Activated T-cell treated with anti-CD3 and anti-CD28 coated beads, Interleukin-2, amount 50 U/mL, for 4 hours (primary cell): Measurements from ENCODE around the gene SORCS2. TPM values are rescaled to one million over a fixed set of nuclear protein-coding genes. Genes with fewer than 3 reads are reported as not detected.

Experiments used
- ATAC-seq, 2 donors: fragments of 200-7000 bp; cut with Tn5 transposase; one replicate each; pipeline ENCODE4 v1.10.0; 2021
- DNase-seq: peaks from one replicate; pipeline ENCODE4 v3.0.0-alpha.2; 2020
- H3K27me3 Mint-ChIP-seq: one replicate; pipeline ENCODE4 v1.8.0; 2021; ENCODE audit warnings: low read depth, mixed read lengths
- H3K36me3 Mint-ChIP-seq: one replicate; pipeline ENCODE4 v1.8.0; 2022; ENCODE audit warnings: mixed read lengths; ENCODE audit not compliant: insufficient read depth
- H3K4me1 Mint-ChIP-seq: one replicate; pipeline ENCODE4 v1.8.0; 2021; ENCODE audit warnings: low read depth, mixed read lengths
- H3K4me3 Mint-ChIP-seq: one replicate; pipeline ENCODE4 v1.8.0; 2021; ENCODE audit warnings: mild to moderate bottlenecking, moderate library complexity, mixed read lengths
- H3K9me3 Mint-ChIP-seq: one replicate; pipeline ENCODE4 v1.8.0; 2021; ENCODE audit warnings: mixed read lengths
- total RNA-seq, 3 donors: library from RNA; stranded (reverse); gene quantifications; one replicate each; pipeline ENCODE4 v1.2.1, GENCODE V29; 2021

Gene SORCS2
- total RNA-seq, 3 donors from 2014 or later = 0.18 to 0.43 TPM; not detected in 1

- H3K27me3 Mint-ChIP-seq = no peaks in the 10 kb centered on the region
- H3K36me3 Mint-ChIP-seq = no peaks in the 10 kb centered on the region
- H3K4me3 Mint-ChIP-seq = no peak overlapping the region
- DNase-seq (no peak), ATAC-seq (no peak)
- peaks cover 29% of the 10 kb centered on the region for H3K4me1 Mint-ChIP-seq
- no peaks in the 10 kb centered on the region for H3K9me3 Mint-ChIP-seq
Measured at GRCh38 chr4:7762376-7763030, 570.2 kb downstream of the SORCS2 start.

- H3K36me3 Mint-ChIP-seq = no peaks in the 10 kb centered on the region
- H3K9me3 Mint-ChIP-seq = no peaks in the 10 kb centered on the region
- DNase-seq (no peak), ATAC-seq (no peak)
- H3K27me3 Mint-ChIP-seq = no peaks in the 10 kb centered on the region
- H3K4me1 Mint-ChIP-seq = peaks cover 25% of the 10 kb centered on the region
- no peak overlapping the region for H3K4me3 Mint-ChIP-seq
Measured at GRCh38 chr4:7763106-7763505, 570.8 kb downstream of the SORCS2 start.

- H3K4me3 Mint-ChIP-seq = no peak overlapping the region
- no peak for DNase-seq
- H3K9me3 Mint-ChIP-seq = no peaks in the 10 kb centered on the region
- H3K4me1 Mint-ChIP-seq = peaks cover 20% of the 10 kb centered on the region
- no peaks in the 10 kb centered on the region for H3K36me3 Mint-ChIP-seq
- H3K27me3 Mint-ChIP-seq = no peaks in the 10 kb centered on the region
- no peak for ATAC-seq
Measured at GRCh38 chr4:7763788-7764187, 571.5 kb downstream of the SORCS2 start.

GRCh38 chr4:7764466-7764865 is 572.1 kb downstream of the SORCS2 start:
- peaks cover 14% of the 10 kb centered on the region for H3K4me1 Mint-ChIP-seq
- H3K36me3 Mint-ChIP-seq = no peaks in the 10 kb centered on the region
- ATAC-seq (no peak), DNase-seq (no peak)
- H3K27me3 Mint-ChIP-seq = no peaks in the 10 kb centered on the region
- H3K4me3 Mint-ChIP-seq = no peak overlapping the region
- no peaks in the 10 kb centered on the region for H3K9me3 Mint-ChIP-seq

GRCh38 chr4:7765666-7766065 is 573.3 kb downstream of the SORCS2 start:
- no peaks in the 10 kb centered on the region for H3K9me3 Mint-ChIP-seq
- peaks cover 16% of the 10 kb centered on the region for H3K4me1 Mint-ChIP-seq
- no peaks in the 10 kb centered on the region for H3K27me3 Mint-ChIP-seq
- no peaks in the 10 kb centered on the region for H3K36me3 Mint-ChIP-seq
- ATAC-seq = no peak
- DNase-seq = no peak
- no peak overlapping the region for H3K4me3 Mint-ChIP-seq

- Mint-ChIP-seq H3K4me3 (no peak overlapping the region), H3K27me3 (no peaks in the 10 kb centered on the region), H3K36me3 (peaks cover 3% of the 10 kb centered on the region), H3K9me3 (no peaks in the 10 kb centered on the region), H3K4me1 (peaks cover 21% of the 10 kb centered on the region)
- ATAC-seq (no peak), DNase-seq (no peak)
Measured at GRCh38 chr4:7766086-7766485, 573.7 kb downstream of the SORCS2 start.

GRCh38 chr4:7766661-7767345 is 574.5 kb downstream of the SORCS2 start:
- DNase-seq = no peak
- Mint-ChIP-seq H3K4me1 (peaks cover 21% of the 10 kb centered on the region), H3K9me3 (no peaks in the 10 kb centered on the region), H3K4me3 (no peak overlapping the region), H3K27me3 (no peaks in the 10 kb centered on the region), H3K36me3 (peaks cover 8% of the 10 kb centered on the region)
- ATAC-seq = no peak

GRCh38 chr4:7767526-7767925 is 575.2 kb downstream of the SORCS2 start:
- DNase-seq (no peak), ATAC-seq (no peak)
- Mint-ChIP-seq H3K27me3 (no peaks in the 10 kb centered on the region), H3K36me3 (peaks cover 10% of the 10 kb centered on the region), H3K9me3 (no peaks in the 10 kb centered on the region), H3K4me3 (no peak overlapping the region), H3K4me1 (peaks cover 25% of the 10 kb centered on the region)

- Mint-ChIP-seq H3K36me3 (peaks cover 10% of the 10 kb centered on the region), H3K4me1 (peaks cover 26% of the 10 kb centered on the region), H3K4me3 (no peak overlapping the region), H3K27me3 (no peaks in the 10 kb centered on the region), H3K9me3 (no peaks in the 10 kb centered on the region)
- no peak for ATAC-seq
- no peak for DNase-seq
Measured at GRCh38 chr4:7767966-7768365, 575.6 kb downstream of the SORCS2 start.

- Mint-ChIP-seq H3K9me3 (no peaks in the 10 kb centered on the region), H3K4me1 (peaks cover 26% of the 10 kb centered on the region), H3K36me3 (peaks cover 10% of the 10 kb centered on the region), H3K27me3 (no peaks in the 10 kb centered on the region), H3K4me3 (no peak overlapping the region)
- no peak for ATAC-seq
- DNase-seq = no peak
Measured at GRCh38 chr4:7768736-7769135, 576.4 kb downstream of the SORCS2 start.

- DNase-seq = no peak
- Mint-ChIP-seq H3K27me3 (no peaks in the 10 kb centered on the region), H3K4me1 (peaks cover 26% of the 10 kb centered on the region), H3K36me3 (peaks cover 11% of the 10 kb centered on the region), H3K4me3 (no peak overlapping the region), H3K9me3 (no peaks in the 10 kb centered on the region)
- no peak for ATAC-seq
Measured at GRCh38 chr4:7769396-7770223, 577.3 kb downstream of the SORCS2 start.

- Mint-ChIP-seq H3K4me3 (peak overlapping the region; percentile 33), H3K27me3 (no peaks in the 10 kb centered on the region), H3K4me1 (peaks cover 26% of the 10 kb centered on the region), H3K9me3 (no peaks in the 10 kb centered on the region), H3K36me3 (peaks cover 13% of the 10 kb centered on the region)
- peak; percentile 2 to 28 for ATAC-seq
- no peak for DNase-seq
Measured at GRCh38 chr4:7770224-7771050, 578.1 kb downstream of the SORCS2 start.

GRCh38 chr4:7771056-7771455 is 578.7 kb downstream of the SORCS2 start:
- peak; percentile 88 to 90 for ATAC-seq
- Mint-ChIP-seq H3K27me3 (no peaks in the 10 kb centered on the region), H3K4me1 (peaks cover 26% of the 10 kb centered on the region), H3K36me3 (peaks cover 13% of the 10 kb centered on the region), H3K9me3 (no peaks in the 10 kb centered on the region), H3K4me3 (peak overlapping the region; percentile 33)
- peak; percentile 46 for DNase-seq
